WTC11 (cell line): ENCODE measurements around the gene SPRYD7. TPM values are rescaled to one million over a fixed set of nuclear protein-coding genes. Genes with fewer than 3 reads are reported as not detected.

Experiments
- ATAC-seq: fragments of 200-7000 bp; cut with Tn5 transposase; 2 replicates; pipeline ENCODE4 v1.10.0; 2021; ENCODE audit warnings: mild to moderate bottlenecking, moderate library complexity
- CTCF ChIA-PET: fragments of 300-600 bp; sonication (Branson Sonifier 250); formaldehyde crosslinking; loops from one replicate; lab custom pipeline; 2021; ENCODE audit warnings: antibody characterized with exemption; lab: Charles Lee
- POLR2A ChIA-PET: fragments of 350-600 bp; sonication (Branson Sonifier 250); formaldehyde crosslinking; loops from one replicate; lab custom pipeline; 2021; ENCODE audit warnings: antibody characterized with exemption; lab: Charles Lee
- DNase-seq: peaks from one replicate; pipeline ENCODE4 v3.0.0; 2021; ENCODE audit warnings: low spot score
- H3K27ac Mint-ChIP-seq: 2 replicates; pipeline ENCODE4 v1.8.0; 2021; ENCODE audit warnings: mixed read lengths
- H3K27me3 Mint-ChIP-seq: 2 replicates; pipeline ENCODE4 v1.8.0; 2021; ENCODE audit warnings: low read depth, mild to moderate bottlenecking, moderate library complexity, mixed read lengths
- H3K36me3 Mint-ChIP-seq: 2 replicates; pipeline ENCODE4 v1.8.0; 2021; ENCODE audit warnings: mixed read lengths
- H3K4me1 Mint-ChIP-seq: 2 replicates; pipeline ENCODE4 v1.8.0; 2022; ENCODE audit warnings: mixed read lengths
- H3K4me3 Mint-ChIP-seq: 2 replicates; pipeline ENCODE4 v1.8.0; 2021; ENCODE audit warnings: mild to moderate bottlenecking, moderate library complexity, mixed read lengths
- H3K9me3 Mint-ChIP-seq: 2 replicates; pipeline ENCODE4 v1.8.0; 2021; ENCODE audit warnings: mixed read lengths
- ATF3 ChIP-seq: sonication (generic); formaldehyde crosslinking; conservative IDR thresholded peaks from 2 replicates; pipeline ENCODE4 v1.8.1; 2022; ENCODE audit warnings: mild to moderate bottlenecking, missing genetic modification reagents
- CREB1 ChIP-seq: sonication (generic); formaldehyde crosslinking; IDR thresholded peaks from 2 replicates; pipeline ENCODE4 v1.8.0; 2023; ENCODE audit warnings: mild to moderate bottlenecking, missing genetic modification reagents
- E2F5 ChIP-seq: sonication (generic); formaldehyde crosslinking; IDR thresholded peaks from 2 replicates; pipeline ENCODE4 v1.8.1; 2022; ENCODE audit warnings: mild to moderate bottlenecking, moderate library complexity, missing genetic modification reagents
- FOXP1 ChIP-seq: sonication (generic); formaldehyde crosslinking; IDR thresholded peaks from 2 replicates; pipeline ENCODE4 v1.8.0; 2022; ENCODE audit warnings: missing genetic modification reagents, mild to moderate bottlenecking, moderate library complexity, borderline replicate concordance
- GABPB1 ChIP-seq: sonication (generic); formaldehyde crosslinking; IDR thresholded peaks from 2 replicates; pipeline ENCODE4 v1.8.1; 2023; ENCODE audit warnings: mild to moderate bottlenecking, missing genetic modification reagents
- HMGA2 ChIP-seq: fragments of 250-450 bp; sonication (Bioruptor Pico); IDR thresholded peaks from 2 replicates; pipeline ENCODE4 v1.4.0; 2021; ENCODE audit warnings: mild to moderate bottlenecking, moderate library complexity
- HMGXB4 ChIP-seq: sonication (generic); formaldehyde crosslinking; IDR thresholded peaks from 2 replicates; pipeline ENCODE4 v1.8.1; 2023; ENCODE audit warnings: mild to moderate bottlenecking, moderate library complexity, missing genetic modification reagents
- JUN ChIP-seq: sonication (generic); formaldehyde crosslinking; IDR thresholded peaks from 2 replicates; pipeline ENCODE4 v1.8.0; 2023; ENCODE audit warnings: mild to moderate bottlenecking, missing genetic modification reagents
- MLX ChIP-seq: sonication (generic); formaldehyde crosslinking; IDR thresholded peaks from 2 replicates; pipeline ENCODE4 v1.8.1; 2023; ENCODE audit warnings: mild to moderate bottlenecking, missing genetic modification reagents, moderate library complexity
- NR1H2 ChIP-seq: sonication (generic); formaldehyde crosslinking; IDR thresholded peaks from 2 replicates; pipeline ENCODE4 v1.9.0; 2021; ENCODE audit warnings: mild to moderate bottlenecking, moderate library complexity, missing genetic modification reagents
- OVOL2 ChIP-seq: fragments of 250-450 bp; sonication (Bioruptor Pico); IDR thresholded peaks from 2 replicates; pipeline ENCODE4 v1.9.0; 2021; ENCODE audit warnings: mild to moderate bottlenecking, borderline replicate concordance
- PRRX2 ChIP-seq: fragments of 250-450 bp; sonication (Bioruptor Pico); IDR thresholded peaks from 2 replicates; pipeline ENCODE4 v1.8.0; 2021; ENCODE audit warnings: mild to moderate bottlenecking
- RORB ChIP-seq: fragments of 250-450 bp; sonication (Bioruptor Pico); IDR thresholded peaks from 2 replicates; pipeline ENCODE4 v1.9.0; 2021; ENCODE audit warnings: mild to moderate bottlenecking
- SOX15 ChIP-seq: fragments of 250-450 bp; sonication (Bioruptor Pico); IDR thresholded peaks from 2 replicates; pipeline ENCODE4 v1.9.0; 2021; ENCODE audit warnings: mild to moderate bottlenecking
- TP53 ChIP-seq: sonication (generic); formaldehyde crosslinking; IDR thresholded peaks from 2 replicates; pipeline ENCODE4 v1.8.1; 2023; ENCODE audit warnings: mild to moderate bottlenecking, missing genetic modification reagents
- USF2 ChIP-seq: sonication (generic); formaldehyde crosslinking; IDR thresholded peaks from 2 replicates; pipeline ENCODE4 v1.8.1; 2023; ENCODE audit warnings: mild to moderate bottlenecking, missing genetic modification reagents, moderate library complexity
- ZNF232 ChIP-seq: sonication (generic); formaldehyde crosslinking; IDR thresholded peaks from 2 replicates; pipeline ENCODE4 v1.8.0; 2022; ENCODE audit warnings: mild to moderate bottlenecking, missing genetic modification reagents
- ZNF281 ChIP-seq: sonication (generic); formaldehyde crosslinking; IDR thresholded peaks from 2 replicates; pipeline ENCODE4 v1.8.0; 2023; ENCODE audit warnings: mild to moderate bottlenecking, missing genetic modification reagents
- ZNF512 ChIP-seq: sonication (generic); formaldehyde crosslinking; IDR thresholded peaks from 2 replicates; pipeline ENCODE4 v1.8.1; 2022; ENCODE audit warnings: missing genetic modification reagents, borderline replicate concordance
- ZSCAN18 ChIP-seq: fragments of 250-450 bp; sonication (Bioruptor Pico); IDR thresholded peaks from 2 replicates; pipeline ENCODE4 v2.1.2; 2022; ENCODE audit warnings: mild to moderate bottlenecking, moderate library complexity
- total RNA-seq: library from RNA; stranded (reverse); gene quantifications from 3 replicates; pipeline ENCODE4 v1.2.3, GENCODE V29; 2021

SPRYD7 gene
- total RNA-seq, 1 experiment from 2014 or later: 3.1 TPM

GRCh38 chr13:49867834-49868233 is 68.3 kb downstream of the SPRYD7 start (continued):
- no peak for TF ChIP-seq ZNF281 (CRISPR knock-in tag)

GRCh38 chr13:49865218-49865617 is 70.9 kb downstream of the SPRYD7 start:
- ChIA-PET POLR2A (no interaction called here), CTCF (no interaction called here)
- Mint-ChIP-seq H3K9me3 (peaks cover 32% of the 10 kb centered on the region), H3K36me3 (0 out of 2 replicates have a peak, but pooled peaks cover 5% of the 10 kb centered on the region), H3K27ac (no peak overlapping the region), H3K4me1 (no peaks in the 10 kb centered on the region), H3K4me3 (no peak overlapping the region), H3K27me3 (no peaks in the 10 kb centered on the region)
- no peak for TF ChIP-seq ZNF232 (CRISPR knock-in tag)
- TF ChIP-seq TP53 (CRISPR knock-in tag): no peak
- TF ChIP-seq ATF3 (CRISPR knock-in tag): no peak
- no peak for TF ChIP-seq FOXP1 (CRISPR knock-in tag)
- no peak for TF ChIP-seq E2F5 (CRISPR knock-in tag)
- no peak for TF ChIP-seq OVOL2 (CRISPR knock-in tag)
- TF ChIP-seq USF2: no peak
- no peak for TF ChIP-seq NR1H2 (CRISPR knock-in tag)
- no peak for TF ChIP-seq HMGA2
- no peak for TF ChIP-seq JUN (CRISPR knock-in tag)
- no peak for TF ChIP-seq CREB1 (CRISPR knock-in tag)
- no peak for TF ChIP-seq RORB (CRISPR knock-in tag)
- TF ChIP-seq PRRX2: no peak
- TF ChIP-seq GABPB1 (CRISPR knock-in tag): no peak
- no peak for TF ChIP-seq HMGXB4
- no peak for TF ChIP-seq SOX15 (CRISPR knock-in tag)
- no peak for TF ChIP-seq ZNF512 (CRISPR knock-in tag)
- TF ChIP-seq MLX (CRISPR knock-in tag): no peak
- no peak for TF ChIP-seq ZSCAN18 (CRISPR knock-in tag)
- DNase-seq: no peak
- no peak for ATAC-seq
